GM23338 (cell line): ENCODE results near the gene MCM7. TPM values are rescaled to one million over a fixed set of nuclear protein-coding genes. Genes with fewer than 3 reads are reported as not detected.

Source experiments
- CREB1 ChIP-seq: fragments of 250-450 bp; sonication (Bioruptor Pico); IDR thresholded peaks from 2 replicates; pipeline ENCODE4 v1.5.0; 2020; ENCODE audit warnings: low read depth, mild to moderate bottlenecking, moderate library complexity
- EZH2phosphoT487 ChIP-seq: fragments of 200-600 bp; sonication (generic); IDR thresholded peaks from one replicate; pipeline ENCODE4 v1.8.1; 2018; ENCODE audit warnings: antibody characterized with exemption; ENCODE audit not compliant: unreplicated experiment
- JUNB ChIP-seq: IDR thresholded peaks from one replicate; pipeline ENCODE4 v1.6.1; 2016; ENCODE audit warnings: antibody characterized with exemption; ENCODE audit not compliant: unreplicated experiment
- NANOG ChIP-seq: IDR thresholded peaks from 2 replicates; pipeline ENCODE4 v1.6.1; 2016; ENCODE audit warnings: antibody characterized with exemption, borderline replicate concordance
- POLR2AphosphoS5 ChIP-seq: IDR thresholded peaks from 2 replicates; pipeline ENCODE4 v1.6.1; 2016; ENCODE audit warnings: antibody characterized with exemption, low read depth
- STAT1 ChIP-seq: IDR thresholded peaks from one replicate; pipeline ENCODE4 v1.6.1; 2016; ENCODE audit warnings: antibody characterized with exemption; ENCODE audit not compliant: unreplicated experiment
- ZNF114 ChIP-seq: fragments of 250-450 bp; sonication (Bioruptor Pico); IDR thresholded peaks from 2 replicates; pipeline ENCODE4 v1.5.0; 2020; ENCODE audit warnings: mild to moderate bottlenecking, moderate library complexity
- ZNF462 ChIP-seq: fragments of 250-450 bp; sonication (Bioruptor Pico); IDR thresholded peaks from 2 replicates; pipeline ENCODE4 v1.5.0; 2020; ENCODE audit warnings: mild to moderate bottlenecking, moderate library complexity
- polyA plus RNA-seq: library from polyadenylated mRNA; unstranded; fragments of >200 nt; fragmentation: Nextera tagmentation; extraction: Ambion mirVana; gene quantifications from 2 replicates; pipeline ENCODE4 v1.2.1, GENCODE V29; 2016
- total RNA-seq: library from RNA; depleted of rRNA; stranded (reverse); fragments of >200 nt; shearing (Covaris generic); gene quantifications from 2 replicates; pipeline ENCODE4 v1.2.3, GENCODE V29; 2014
- TF ChIP-seq, protein P1 (sequence below): IDR thresholded peaks from one replicate; pipeline ENCODE4 v1.6.1; 2018; ENCODE audit warnings: antibody characterized with exemption; ENCODE audit not compliant: unreplicated experiment
- TF ChIP-seq, protein P2 (sequence below): IDR thresholded peaks from 2 replicates; pipeline ENCODE4 v1.6.1; 2016; ENCODE audit warnings: antibody characterized with exemption

The MCM7 gene
- total and polyA plus RNA-seq, 2 experiments from 2014 or later = 140 to 285 TPM

GRCh38 chr7:100077205-100077604 is 24.0 kb downstream of the MCM7 start (continued):
- TF ChIP-seq ZNF462 (CRISPR knock-in tag) (no peak), ZNF114 (CRISPR knock-in tag) (no peak), EZH2phosphoT487 (no peak), NANOG (no peak), STAT1 (no peak), CREB1 (no peak), JUNB (no peak), POLR2AphosphoS5 (no peak)
- TF ChIP-seq, protein P1, sequence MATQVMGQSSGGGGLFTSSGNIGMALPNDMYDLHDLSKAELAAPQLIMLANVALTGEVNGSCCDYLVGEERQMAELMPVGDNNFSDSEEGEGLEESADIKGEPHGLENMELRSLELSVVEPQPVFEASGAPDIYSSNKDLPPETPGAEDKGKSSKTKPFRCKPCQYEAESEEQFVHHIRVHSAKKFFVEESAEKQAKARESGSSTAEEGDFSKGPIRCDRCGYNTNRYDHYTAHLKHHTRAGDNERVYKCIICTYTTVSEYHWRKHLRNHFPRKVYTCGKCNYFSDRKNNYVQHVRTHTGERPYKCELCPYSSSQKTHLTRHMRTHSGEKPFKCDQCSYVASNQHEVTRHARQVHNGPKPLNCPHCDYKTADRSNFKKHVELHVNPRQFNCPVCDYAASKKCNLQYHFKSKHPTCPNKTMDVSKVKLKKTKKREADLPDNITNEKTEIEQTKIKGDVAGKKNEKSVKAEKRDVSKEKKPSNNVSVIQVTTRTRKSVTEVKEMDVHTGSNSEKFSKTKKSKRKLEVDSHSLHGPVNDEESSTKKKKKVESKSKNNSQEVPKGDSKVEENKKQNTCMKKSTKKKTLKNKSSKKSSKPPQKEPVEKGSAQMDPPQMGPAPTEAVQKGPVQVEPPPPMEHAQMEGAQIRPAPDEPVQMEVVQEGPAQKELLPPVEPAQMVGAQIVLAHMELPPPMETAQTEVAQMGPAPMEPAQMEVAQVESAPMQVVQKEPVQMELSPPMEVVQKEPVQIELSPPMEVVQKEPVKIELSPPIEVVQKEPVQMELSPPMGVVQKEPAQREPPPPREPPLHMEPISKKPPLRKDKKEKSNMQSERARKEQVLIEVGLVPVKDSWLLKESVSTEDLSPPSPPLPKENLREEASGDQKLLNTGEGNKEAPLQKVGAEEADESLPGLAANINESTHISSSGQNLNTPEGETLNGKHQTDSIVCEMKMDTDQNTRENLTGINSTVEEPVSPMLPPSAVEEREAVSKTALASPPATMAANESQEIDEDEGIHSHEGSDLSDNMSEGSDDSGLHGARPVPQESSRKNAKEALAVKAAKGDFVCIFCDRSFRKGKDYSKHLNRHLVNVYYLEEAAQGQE = no peak
- TF ChIP-seq, protein P2, sequence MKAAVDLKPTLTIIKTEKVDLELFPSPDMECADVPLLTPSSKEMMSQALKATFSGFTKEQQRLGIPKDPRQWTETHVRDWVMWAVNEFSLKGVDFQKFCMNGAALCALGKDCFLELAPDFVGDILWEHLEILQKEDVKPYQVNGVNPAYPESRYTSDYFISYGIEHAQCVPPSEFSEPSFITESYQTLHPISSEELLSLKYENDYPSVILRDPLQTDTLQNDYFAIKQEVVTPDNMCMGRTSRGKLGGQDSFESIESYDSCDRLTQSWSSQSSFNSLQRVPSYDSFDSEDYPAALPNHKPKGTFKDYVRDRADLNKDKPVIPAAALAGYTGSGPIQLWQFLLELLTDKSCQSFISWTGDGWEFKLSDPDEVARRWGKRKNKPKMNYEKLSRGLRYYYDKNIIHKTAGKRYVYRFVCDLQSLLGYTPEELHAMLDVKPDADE = no peak
